ENCODE data around the gene ACBD6. TPM values are rescaled to one million over a fixed set of nuclear protein-coding genes. Genes with fewer than 3 reads are reported as not detected.

Gene ACBD6
- total and polyA plus RNA-seq, 2 of the 4 experiments (the other 2 are of a cell fraction), result 52.5 to 59.1 TPM

DNA sequence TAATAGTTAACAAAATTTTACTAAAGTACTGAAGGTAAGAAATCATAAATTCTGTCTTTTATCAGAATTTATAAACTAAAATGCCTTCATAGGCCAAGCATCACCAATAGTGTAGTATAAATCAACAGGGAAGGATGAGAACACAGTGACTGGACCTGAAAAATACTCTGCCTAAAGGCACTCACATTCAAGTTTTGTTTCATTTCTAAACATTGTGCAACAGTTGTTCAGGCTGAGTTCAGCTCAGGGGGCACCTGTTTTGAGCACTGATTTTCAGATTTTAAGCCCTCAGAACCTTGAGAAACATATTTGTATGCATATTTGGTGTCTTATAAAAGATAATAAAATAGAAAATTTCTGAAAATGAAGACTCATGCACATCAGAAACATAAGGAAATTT lies 12.4 kb downstream of the ACBD6 start:
- Histone ChIP-seq H3K27ac (ENCODE audit: insufficient read depth, low read length) (peak overlapping the region; percentile 54; the same call in 1 of the 2 replicates), H4K20me1 (ENCODE audit: insufficient read depth, low read length) (0 out of 2 replicates have a peak, but pooled peaks cover 2% of the 10 kb centered on the region), H2BK15ac (ENCODE audit: low read depth, low read length) (no peak overlapping the region), H2BK5ac (ENCODE audit: low read depth, low read length, poor library complexity, severe bottlenecking) (no peak overlapping the region), H4K8ac (ENCODE audit: low read depth in 2 of 2, low read length in 2 of 2) (no peak overlapping the region), H2AK9ac (replicated peaks; ENCODE audit: low read depth, low read length, poor library complexity) (no peak overlapping the region), H4K91ac (ENCODE audit: insufficient read depth, low read depth, low read length) (no peak overlapping the region), H2BK120ac (ENCODE audit: low read depth, low read length) (no peak overlapping the region), H2BK20ac (ENCODE audit: low read depth, low read length) (no peak overlapping the region), H3K4me2 (ENCODE audit: low read depth, low read length) (0 out of 2 replicates have a peak overlapping the region, but pooled peaks have one; percentile 21), H3K79me1 (ENCODE audit: low read depth in 1 of 2, low read length in 2 of 2) (peaks cover 32 to 42% of the 10 kb centered on the region in 2 experiments), H3K4me1 (ENCODE audit: control insufficient read depth, insufficient read depth, low read length) (peaks cover 12% of the 10 kb centered on the region), H2AK5ac (ENCODE audit: low read depth, low read length) (no peak overlapping the region), H3K9ac (ENCODE audit: low read depth, low read length) (no peak overlapping the region), H3K18ac (ENCODE audit: low read depth, low read length) (no peak overlapping the region), H3K9me1 (ENCODE audit: insufficient read depth, low read length) (peaks cover 9% of the 10 kb centered on the region; the same call in 1 of the 2 replicates), H3K27me3 (ENCODE audit: control insufficient read depth, insufficient read depth, low read length) (no peaks in the 10 kb centered on the region), H3K56ac (ENCODE audit: extremely low read depth, insufficient read depth, low read length) (no peak overlapping the region), H3K4me3 (ENCODE audit: insufficient read depth, low read depth, low read length) (no peak overlapping the region), H2AFZ (replicated peaks; ENCODE audit: low read length, poor library complexity) (no peak overlapping the region), H3K14ac (replicated peaks; ENCODE audit: low read depth, low read length) (no peak overlapping the region), H3K9me3 (ENCODE audit: control insufficient read depth, insufficient read depth, low read length) (no peaks in the 10 kb centered on the region), H3K23ac (ENCODE audit: low read depth, low read length) (no peak overlapping the region), H3K36me3 (ENCODE audit: control insufficient read depth, insufficient read depth, low read length) (peaks cover 30% of the 10 kb centered on the region), H4K5ac (ENCODE audit: low read depth, low read length) (no peak overlapping the region), H3K4ac (ENCODE audit: low read depth, low read length) (no peak overlapping the region)
- BruUV-seq (replicated peaks), result no TSS peak
- dilution Hi-C loops (cut with HindIII; ENCODE audit: low sequenced_read_pairs, unreplicated experiment) (no loop called here), in situ Hi-C loops (cut with MboI; ENCODE audit: low sequenced_read_pairs) (no loop called here), intact Hi-C loops (cut with micrococcal nuclease) (no loop called here)
- ATAC-seq (ENCODE audit: low read depth) (peak; percentile 72), DNase-seq (peak; percentile 36)
- POLR2A ChIA-PET (ENCODE audit: unreplicated experiment), result no interaction called here
- CTCF ChIA-PET, result interaction anchor here (0.6 kb wide), 2 partner anchors 16 to 399 kb away, joined by 3 read pairs; no protein-coding TSS in a partner anchor
- TF ChIP-seq RAD21 (IDR thresholded peaks at IDR 0.05; ENCODE audit: low read length) (no peak), CEBPB (IDR thresholded peaks at IDR 0.05; ENCODE audit: low read depth, low read length) (peak; percentile 90)
